GM23338 (cell line): ENCODE data around the gene GNPDA2. TPM values are rescaled to one million over a fixed set of nuclear protein-coding genes. Genes with fewer than 3 reads are reported as not detected.

Source experiments
- ATAC-seq: fragments of 200-7000 bp; cut with Tn5 transposase; 3 replicates; pipeline ENCODE4 v1.9.1; 2020
- DNase-seq: peaks from one replicate; pipeline ENCODE4 v3.0.0-alpha.2; 2015; ENCODE audit warnings: low spot score
- H2AFZ ChIP-seq: fragments of 200-600 bp; sonication (generic); 2 replicates; pipeline ENCODE4 v1.8.0; 2016; ENCODE audit warnings: antibody characterized with exemption, mild to moderate bottlenecking, moderate library complexity
- H3F3A ChIP-seq: fragments of 200-600 bp; sonication (generic); replicated peaks from 2 replicates; pipeline ENCODE4 v1.8.0; 2017; ENCODE audit warnings: antibody characterized with exemption, mixed run types, low read depth
- H3K27ac ChIP-seq: fragments of 200-600 bp; sonication (generic); 2 replicates; pipeline ENCODE4 v1.6.1; 2016; ENCODE audit warnings: low read depth
- H3K27me3 ChIP-seq: fragments of 200-600 bp; sonication (generic); 2 replicates; pipeline ENCODE4 v1.8.0; 2016; ENCODE audit warnings: mild to moderate bottlenecking, mixed run types, moderate library complexity; ENCODE audit not compliant: insufficient read depth
- H3K36me3 ChIP-seq: fragments of 200-600 bp; sonication (generic); 2 replicates; pipeline ENCODE4 v1.8.0; 2016; ENCODE audit warnings: mild to moderate bottlenecking; ENCODE audit not compliant: insufficient read depth
- H3K4me1 ChIP-seq: fragments of 200-600 bp; sonication (generic); 2 replicates; pipeline ENCODE4 v1.8.0; 2016; ENCODE audit warnings: mild to moderate bottlenecking, moderate library complexity; ENCODE audit not compliant: insufficient read depth
- H3K4me2 ChIP-seq: fragments of 200-600 bp; sonication (generic); 2 replicates; pipeline ENCODE4 v1.7.1; 2017; ENCODE audit warnings: mixed run types
- H3K4me3 ChIP-seq: fragments of 200-600 bp; sonication (generic); 2 replicates; pipeline ENCODE4 v1.6.1; 2016; ENCODE audit warnings: mixed run types
- H3K79me2 ChIP-seq: fragments of 200-600 bp; sonication (generic); replicated peaks from 2 replicates; pipeline ENCODE4 v1.8.0; 2017; ENCODE audit warnings: mild to moderate bottlenecking; ENCODE audit not compliant: insufficient read depth
- H3K9me2 ChIP-seq: fragments of 200-600 bp; sonication (generic); 2 replicates; pipeline ENCODE4 v1.8.0; 2017; ENCODE audit not compliant: insufficient read depth
- H4K20me1 ChIP-seq: fragments of 200-600 bp; sonication (generic); replicated peaks from 2 replicates; pipeline ENCODE4 v1.8.0; 2017; ENCODE audit warnings: mild to moderate bottlenecking; ENCODE audit not compliant: insufficient read depth
- H3K27ac Mint-ChIP-seq: 2 replicates; pipeline ENCODE4 v1.8.0; 2020; ENCODE audit warnings: inconsistent platforms, mild to moderate bottlenecking, moderate library complexity, mixed read lengths
- H3K27me3 Mint-ChIP-seq: 3 replicates; pipeline ENCODE4 v1.8.0; 2022; ENCODE audit warnings: low read depth, mild to moderate bottlenecking, moderate library complexity, mixed read lengths, inconsistent platforms; ENCODE audit not compliant: insufficient read depth, poor library complexity
- H3K36me3 Mint-ChIP-seq: 3 replicates; pipeline ENCODE4 v1.8.0; 2021; ENCODE audit warnings: low read depth, mild to moderate bottlenecking, inconsistent platforms, moderate library complexity, mixed read lengths
- H3K4me1 Mint-ChIP-seq: 3 replicates; pipeline ENCODE4 v1.8.0; 2020; ENCODE audit warnings: mild to moderate bottlenecking, inconsistent platforms, mixed read lengths
- H3K4me3 Mint-ChIP-seq: 3 replicates; pipeline ENCODE4 v1.8.0; 2021; ENCODE audit warnings: moderate library complexity, mild to moderate bottlenecking, inconsistent platforms, mixed read lengths
- H3K9me3 Mint-ChIP-seq: 3 replicates; pipeline ENCODE4 v1.8.0; 2020; ENCODE audit warnings: moderate library complexity, mild to moderate bottlenecking, inconsistent platforms, mixed read lengths
- CTCF ChIP-seq, 2 experiments: fragments of 200-600 bp in 1 of 2; sonication (generic) in 1 of 2; conservative IDR thresholded peaks; 2 replicates each; pipeline versions ENCODE4 v1.5.1 to v1.6.1; 2016 to 2017; ENCODE audit warnings: antibody characterized with exemption in 2 of 2, low read depth in 2 of 2, mild to moderate bottlenecking in 2 of 2, moderate library complexity in 1 of 2
- EZH2 ChIP-seq: fragments of 200-600 bp; sonication (generic); IDR thresholded peaks from one replicate; pipeline ENCODE4 v1.8.0; 2017; ENCODE audit warnings: antibody characterized with exemption, mild to moderate bottlenecking, low read depth; ENCODE audit not compliant: unreplicated experiment
- EZH2phosphoT487 ChIP-seq: fragments of 200-600 bp; sonication (generic); IDR thresholded peaks from one replicate; pipeline ENCODE4 v1.8.1; 2018; ENCODE audit warnings: antibody characterized with exemption; ENCODE audit not compliant: unreplicated experiment
- JUNB ChIP-seq: IDR thresholded peaks from one replicate; pipeline ENCODE4 v1.6.1; 2016; ENCODE audit warnings: antibody characterized with exemption; ENCODE audit not compliant: unreplicated experiment
- POLR2AphosphoS5 ChIP-seq: IDR thresholded peaks from 2 replicates; pipeline ENCODE4 v1.6.1; 2016; ENCODE audit warnings: antibody characterized with exemption, low read depth
- STAT1 ChIP-seq: IDR thresholded peaks from one replicate; pipeline ENCODE4 v1.6.1; 2016; ENCODE audit warnings: antibody characterized with exemption; ENCODE audit not compliant: unreplicated experiment
- polyA plus RNA-seq: library from polyadenylated mRNA; unstranded; fragments of >200 nt; fragmentation: Nextera tagmentation; extraction: Ambion mirVana; gene quantifications from 2 replicates; pipeline ENCODE4 v1.2.1, GENCODE V29; 2016
- total RNA-seq: library from RNA; depleted of rRNA; stranded (reverse); fragments of >200 nt; shearing (Covaris generic); gene quantifications from 2 replicates; pipeline ENCODE4 v1.2.3, GENCODE V29; 2014
- TF ChIP-seq, protein P1 (sequence below): fragments of 250-450 bp; sonication (Bioruptor Pico); IDR thresholded peaks from 2 replicates; pipeline ENCODE4 v1.5.0; 2020; ENCODE audit warnings: mild to moderate bottlenecking, moderate library complexity
- TF ChIP-seq, protein P2 (sequence below): IDR thresholded peaks from one replicate; pipeline ENCODE4 v1.6.1; 2018; ENCODE audit warnings: antibody characterized with exemption; ENCODE audit not compliant: unreplicated experiment

Gene GNPDA2
- total and polyA plus RNA-seq, 2 experiments from 2014 or later = 6.4 to 7.7 TPM

- DNase-seq = no peak
- no peaks in the 10 kb centered on the region for H3K4me1 Mint-ChIP-seq
- Histone ChIP-seq H3K27ac (no peak overlapping the region), H3K9me2 (0 out of 2 replicates have a peak, but pooled peaks cover 5% of the 10 kb centered on the region), H3K4me1 (no peaks in the 10 kb centered on the region), H2AFZ (no peak overlapping the region), H3F3A (no peaks in the 10 kb centered on the region), H3K4me3 (no peak overlapping the region), H3K79me2 (no peaks in the 10 kb centered on the region), H3K4me2 (no peak overlapping the region), H3K36me3 (no peaks in the 10 kb centered on the region), H3K27me3 (no peaks in the 10 kb centered on the region), H4K20me1 (no peaks in the 10 kb centered on the region)
- H3K27ac Mint-ChIP-seq = no peak overlapping the region
- H3K9me3 Mint-ChIP-seq = peaks cover 19% of the 10 kb centered on the region
- ATAC-seq = no peak
- no peak overlapping the region for H3K4me3 Mint-ChIP-seq
- H3K36me3 Mint-ChIP-seq = peaks cover 5% of the 10 kb centered on the region; the same call in 2 of the 3 replicates
- H3K27me3 Mint-ChIP-seq = peaks cover 2% of the 10 kb centered on the region
- TF ChIP-seq STAT1 (no peak), JUNB (no peak), CTCF (conservative IDR thresholded peaks at IDR 0.05; ENCODE audit: low read depth in 2 of 2) (no peak), EZH2phosphoT487 (no peak), POLR2AphosphoS5 (no peak), EZH2 (no peak)
- TF ChIP-seq, protein P1, sequence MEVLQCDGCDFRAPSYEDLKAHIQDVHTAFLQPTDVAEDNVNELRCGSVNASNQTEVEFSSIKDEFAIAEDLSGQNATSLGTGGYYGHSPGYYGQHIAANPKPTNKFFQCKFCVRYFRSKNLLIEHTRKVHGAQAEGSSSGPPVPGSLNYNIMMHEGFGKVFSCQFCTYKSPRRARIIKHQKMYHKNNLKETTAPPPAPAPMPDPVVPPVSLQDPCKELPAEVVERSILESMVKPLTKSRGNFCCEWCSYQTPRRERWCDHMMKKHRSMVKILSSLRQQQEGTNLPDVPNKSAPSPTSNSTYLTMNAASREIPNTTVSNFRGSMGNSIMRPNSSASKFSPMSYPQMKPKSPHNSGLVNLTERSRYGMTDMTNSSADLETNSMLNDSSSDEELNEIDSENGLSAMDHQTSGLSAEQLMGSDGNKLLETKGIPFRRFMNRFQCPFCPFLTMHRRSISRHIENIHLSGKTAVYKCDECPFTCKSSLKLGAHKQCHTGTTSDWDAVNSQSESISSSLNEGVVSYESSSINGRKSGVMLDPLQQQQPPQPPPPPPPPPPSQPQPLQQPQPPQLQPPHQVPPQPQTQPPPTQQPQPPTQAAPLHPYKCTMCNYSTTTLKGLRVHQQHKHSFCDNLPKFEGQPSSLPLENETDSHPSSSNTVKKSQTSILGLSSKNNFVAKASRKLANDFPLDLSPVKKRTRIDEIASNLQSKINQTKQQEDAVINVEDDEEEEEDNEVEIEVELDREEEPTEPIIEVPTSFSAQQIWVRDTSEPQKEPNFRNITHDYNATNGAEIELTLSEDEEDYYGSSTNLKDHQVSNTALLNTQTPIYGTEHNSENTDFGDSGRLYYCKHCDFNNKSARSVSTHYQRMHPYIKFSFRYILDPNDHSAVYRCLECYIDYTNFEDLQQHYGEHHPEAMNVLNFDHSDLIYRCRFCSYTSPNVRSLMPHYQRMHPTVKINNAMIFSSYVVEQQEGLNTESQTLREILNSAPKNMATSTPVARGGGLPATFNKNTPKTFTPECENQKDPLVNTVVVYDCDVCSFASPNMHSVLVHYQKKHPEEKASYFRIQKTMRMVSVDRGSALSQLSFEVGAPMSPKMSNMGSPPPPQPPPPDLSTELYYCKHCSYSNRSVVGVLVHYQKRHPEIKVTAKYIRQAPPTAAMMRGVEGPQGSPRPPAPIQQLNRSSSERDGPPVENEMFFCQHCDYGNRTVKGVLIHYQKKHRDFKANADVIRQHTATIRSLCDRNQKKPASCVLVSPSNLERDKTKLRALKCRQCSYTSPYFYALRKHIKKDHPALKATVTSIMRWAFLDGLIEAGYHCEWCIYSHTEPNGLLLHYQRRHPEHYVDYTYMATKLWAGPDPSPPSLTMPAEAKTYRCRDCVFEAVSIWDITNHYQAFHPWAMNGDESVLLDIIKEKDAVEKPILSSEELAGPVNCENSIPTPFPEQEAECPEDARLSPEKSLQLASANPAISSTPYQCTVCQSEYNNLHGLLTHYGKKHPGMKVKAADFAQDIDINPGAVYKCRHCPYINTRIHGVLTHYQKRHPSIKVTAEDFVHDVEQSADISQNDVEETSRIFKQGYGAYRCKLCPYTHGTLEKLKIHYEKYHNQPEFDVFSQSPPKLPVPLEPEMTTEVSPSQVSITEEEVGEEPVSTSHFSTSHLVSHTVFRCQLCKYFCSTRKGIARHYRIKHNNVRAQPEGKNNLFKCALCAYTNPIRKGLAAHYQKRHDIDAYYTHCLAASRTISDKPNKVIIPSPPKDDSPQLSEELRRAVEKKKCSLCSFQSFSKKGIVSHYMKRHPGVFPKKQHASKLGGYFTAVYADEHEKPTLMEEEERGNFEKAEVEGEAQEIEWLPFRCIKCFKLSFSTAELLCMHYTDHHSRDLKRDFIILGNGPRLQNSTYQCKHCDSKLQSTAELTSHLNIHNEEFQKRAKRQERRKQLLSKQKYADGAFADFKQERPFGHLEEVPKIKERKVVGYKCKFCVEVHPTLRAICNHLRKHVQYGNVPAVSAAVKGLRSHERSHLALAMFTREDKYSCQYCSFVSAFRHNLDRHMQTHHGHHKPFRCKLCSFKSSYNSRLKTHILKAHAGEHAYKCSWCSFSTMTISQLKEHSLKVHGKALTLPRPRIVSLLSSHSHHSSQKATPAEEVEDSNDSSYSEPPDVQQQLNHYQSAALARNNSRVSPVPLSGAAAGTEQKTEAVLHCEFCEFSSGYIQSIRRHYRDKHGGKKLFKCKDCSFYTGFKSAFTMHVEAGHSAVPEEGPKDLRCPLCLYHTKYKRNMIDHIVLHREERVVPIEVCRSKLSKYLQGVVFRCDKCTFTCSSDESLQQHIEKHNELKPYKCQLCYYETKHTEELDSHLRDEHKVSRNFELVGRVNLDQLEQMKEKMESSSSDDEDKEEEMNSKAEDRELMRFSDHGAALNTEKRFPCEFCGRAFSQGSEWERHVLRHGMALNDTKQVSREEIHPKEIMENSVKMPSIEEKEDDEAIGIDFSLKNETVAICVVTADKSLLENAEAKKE (CRISPR knock-in tag) = no peak
- TF ChIP-seq, protein P2, sequence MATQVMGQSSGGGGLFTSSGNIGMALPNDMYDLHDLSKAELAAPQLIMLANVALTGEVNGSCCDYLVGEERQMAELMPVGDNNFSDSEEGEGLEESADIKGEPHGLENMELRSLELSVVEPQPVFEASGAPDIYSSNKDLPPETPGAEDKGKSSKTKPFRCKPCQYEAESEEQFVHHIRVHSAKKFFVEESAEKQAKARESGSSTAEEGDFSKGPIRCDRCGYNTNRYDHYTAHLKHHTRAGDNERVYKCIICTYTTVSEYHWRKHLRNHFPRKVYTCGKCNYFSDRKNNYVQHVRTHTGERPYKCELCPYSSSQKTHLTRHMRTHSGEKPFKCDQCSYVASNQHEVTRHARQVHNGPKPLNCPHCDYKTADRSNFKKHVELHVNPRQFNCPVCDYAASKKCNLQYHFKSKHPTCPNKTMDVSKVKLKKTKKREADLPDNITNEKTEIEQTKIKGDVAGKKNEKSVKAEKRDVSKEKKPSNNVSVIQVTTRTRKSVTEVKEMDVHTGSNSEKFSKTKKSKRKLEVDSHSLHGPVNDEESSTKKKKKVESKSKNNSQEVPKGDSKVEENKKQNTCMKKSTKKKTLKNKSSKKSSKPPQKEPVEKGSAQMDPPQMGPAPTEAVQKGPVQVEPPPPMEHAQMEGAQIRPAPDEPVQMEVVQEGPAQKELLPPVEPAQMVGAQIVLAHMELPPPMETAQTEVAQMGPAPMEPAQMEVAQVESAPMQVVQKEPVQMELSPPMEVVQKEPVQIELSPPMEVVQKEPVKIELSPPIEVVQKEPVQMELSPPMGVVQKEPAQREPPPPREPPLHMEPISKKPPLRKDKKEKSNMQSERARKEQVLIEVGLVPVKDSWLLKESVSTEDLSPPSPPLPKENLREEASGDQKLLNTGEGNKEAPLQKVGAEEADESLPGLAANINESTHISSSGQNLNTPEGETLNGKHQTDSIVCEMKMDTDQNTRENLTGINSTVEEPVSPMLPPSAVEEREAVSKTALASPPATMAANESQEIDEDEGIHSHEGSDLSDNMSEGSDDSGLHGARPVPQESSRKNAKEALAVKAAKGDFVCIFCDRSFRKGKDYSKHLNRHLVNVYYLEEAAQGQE = no peak
Measured at GRCh38 chr4:44766453-44766852, 40.1 kb upstream of the GNPDA2 start.
